ENCODE results near the gene EIF2A. TPM values are rescaled to one million over a fixed set of nuclear protein-coding genes. Genes with fewer than 3 reads are reported as not detected.

The EIF2A gene
- total and polyA plus RNA-seq, 2 of the 13 experiments (the other 11 are each of a cell fraction or from before 2014, with no cell fraction given), result 124 to 139 TPM

DNA sequence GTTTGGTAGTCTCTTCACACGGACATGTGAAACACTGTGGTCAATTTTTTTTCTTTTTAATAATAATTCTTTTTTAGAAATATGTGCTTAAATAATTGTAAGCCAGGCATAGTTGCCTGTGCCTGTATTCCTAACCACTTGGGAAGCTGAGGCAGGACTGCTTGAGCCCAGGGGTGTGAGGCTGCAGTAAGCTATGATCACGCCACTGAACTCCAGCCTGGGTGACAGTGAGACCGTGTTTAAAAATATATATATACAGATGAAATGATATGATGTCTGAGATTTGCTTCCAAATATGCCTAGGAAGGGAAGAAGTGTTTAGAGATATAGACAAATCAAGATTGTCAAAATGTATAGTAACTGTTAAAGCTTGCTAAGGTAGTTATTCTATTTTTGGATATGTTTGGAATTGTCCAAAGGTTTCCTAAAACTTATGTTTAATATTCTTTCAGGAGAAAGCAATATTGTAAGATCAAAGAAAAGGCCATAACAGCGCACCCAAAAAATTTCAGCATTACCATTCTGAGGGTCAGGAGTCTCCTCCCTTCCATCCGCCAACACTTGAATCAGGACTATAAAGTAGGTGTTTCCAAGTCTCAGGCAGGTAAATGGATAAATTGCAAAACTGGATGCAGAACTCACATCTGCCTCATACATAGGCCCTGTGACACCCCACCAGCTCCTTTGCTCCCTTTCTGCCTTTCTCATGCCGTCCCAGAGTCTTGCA lies 56.0 kb downstream of the EIF2A start (continued):
- TF ChIP-seq TCF7 (IDR thresholded peaks at IDR 0.05; ENCODE audit: low read depth) (no peak), TCF12 (IDR thresholded peaks at IDR 0.05) (no peak), TCF12 (CRISPR knock-in tag; IDR thresholded peaks at IDR 0.05) (no peak), TBX2 (CRISPR knock-in tag; IDR thresholded peaks at IDR 0.05; ENCODE audit: borderline replicate concordance) (no peak), ZZZ3 (CRISPR knock-in tag; IDR thresholded peaks at IDR 0.05; ENCODE audit: borderline replicate concordance) (no peak), GATAD2A (CRISPR knock-in tag; IDR thresholded peaks at IDR 0.05) (no peak), DNMT1 (CRISPR knock-in tag; IDR thresholded peaks at IDR 0.05) (no peak), GABPA (IDR thresholded peaks at IDR 0.05; ENCODE audit: low read depth, low read length) (no peak), GABPA (CRISPR knock-in tag; IDR thresholded peaks at IDR 0.05; ENCODE audit: low read depth) (peak; percentile 53; the same call in 1 of the 2 replicates)
- TF ChIP-seq, protein P1, sequence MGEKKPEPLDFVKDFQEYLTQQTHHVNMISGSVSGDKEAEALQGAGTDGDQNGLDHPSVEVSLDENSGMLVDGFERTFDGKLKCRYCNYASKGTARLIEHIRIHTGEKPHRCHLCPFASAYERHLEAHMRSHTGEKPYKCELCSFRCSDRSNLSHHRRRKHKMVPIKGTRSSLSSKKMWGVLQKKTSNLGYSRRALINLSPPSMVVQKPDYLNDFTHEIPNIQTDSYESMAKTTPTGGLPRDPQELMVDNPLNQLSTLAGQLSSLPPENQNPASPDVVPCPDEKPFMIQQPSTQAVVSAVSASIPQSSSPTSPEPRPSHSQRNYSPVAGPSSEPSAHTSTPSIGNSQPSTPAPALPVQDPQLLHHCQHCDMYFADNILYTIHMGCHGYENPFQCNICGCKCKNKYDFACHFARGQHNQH (CRISPR knock-in tag; IDR thresholded peaks at IDR 0.05), result no peak
- TF ChIP-seq, protein P2, sequence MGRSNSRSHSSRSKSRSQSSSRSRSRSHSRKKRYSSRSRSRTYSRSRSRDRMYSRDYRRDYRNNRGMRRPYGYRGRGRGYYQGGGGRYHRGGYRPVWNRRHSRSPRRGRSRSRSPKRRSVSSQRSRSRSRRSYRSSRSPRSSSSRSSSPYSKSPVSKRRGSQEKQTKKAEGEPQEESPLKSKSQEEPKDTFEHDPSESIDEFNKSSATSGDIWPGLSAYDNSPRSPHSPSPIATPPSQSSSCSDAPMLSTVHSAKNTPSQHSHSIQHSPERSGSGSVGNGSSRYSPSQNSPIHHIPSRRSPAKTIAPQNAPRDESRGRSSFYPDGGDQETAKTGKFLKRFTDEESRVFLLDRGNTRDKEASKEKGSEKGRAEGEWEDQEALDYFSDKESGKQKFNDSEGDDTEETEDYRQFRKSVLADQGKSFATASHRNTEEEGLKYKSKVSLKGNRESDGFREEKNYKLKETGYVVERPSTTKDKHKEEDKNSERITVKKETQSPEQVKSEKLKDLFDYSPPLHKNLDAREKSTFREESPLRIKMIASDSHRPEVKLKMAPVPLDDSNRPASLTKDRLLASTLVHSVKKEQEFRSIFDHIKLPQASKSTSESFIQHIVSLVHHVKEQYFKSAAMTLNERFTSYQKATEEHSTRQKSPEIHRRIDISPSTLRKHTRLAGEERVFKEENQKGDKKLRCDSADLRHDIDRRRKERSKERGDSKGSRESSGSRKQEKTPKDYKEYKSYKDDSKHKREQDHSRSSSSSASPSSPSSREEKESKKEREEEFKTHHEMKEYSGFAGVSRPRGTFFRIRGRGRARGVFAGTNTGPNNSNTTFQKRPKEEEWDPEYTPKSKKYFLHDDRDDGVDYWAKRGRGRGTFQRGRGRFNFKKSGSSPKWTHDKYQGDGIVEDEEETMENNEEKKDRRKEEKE (IDR thresholded peaks at IDR 0.05), result no peak
- TF ChIP-seq, protein P3, sequence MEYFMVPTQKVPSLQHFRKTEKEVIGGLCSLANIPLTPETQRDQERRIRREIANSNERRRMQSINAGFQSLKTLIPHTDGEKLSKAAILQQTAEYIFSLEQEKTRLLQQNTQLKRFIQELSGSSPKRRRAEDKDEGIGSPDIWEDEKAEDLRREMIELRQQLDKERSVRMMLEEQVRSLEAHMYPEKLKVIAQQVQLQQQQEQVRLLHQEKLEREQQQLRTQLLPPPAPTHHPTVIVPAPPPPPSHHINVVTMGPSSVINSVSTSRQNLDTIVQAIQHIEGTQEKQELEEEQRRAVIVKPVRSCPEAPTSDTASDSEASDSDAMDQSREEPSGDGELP (IDR thresholded peaks at IDR 0.05; ENCODE audit: borderline replicate concordance, low read depth), result no peak
- TF ChIP-seq, protein P4, sequence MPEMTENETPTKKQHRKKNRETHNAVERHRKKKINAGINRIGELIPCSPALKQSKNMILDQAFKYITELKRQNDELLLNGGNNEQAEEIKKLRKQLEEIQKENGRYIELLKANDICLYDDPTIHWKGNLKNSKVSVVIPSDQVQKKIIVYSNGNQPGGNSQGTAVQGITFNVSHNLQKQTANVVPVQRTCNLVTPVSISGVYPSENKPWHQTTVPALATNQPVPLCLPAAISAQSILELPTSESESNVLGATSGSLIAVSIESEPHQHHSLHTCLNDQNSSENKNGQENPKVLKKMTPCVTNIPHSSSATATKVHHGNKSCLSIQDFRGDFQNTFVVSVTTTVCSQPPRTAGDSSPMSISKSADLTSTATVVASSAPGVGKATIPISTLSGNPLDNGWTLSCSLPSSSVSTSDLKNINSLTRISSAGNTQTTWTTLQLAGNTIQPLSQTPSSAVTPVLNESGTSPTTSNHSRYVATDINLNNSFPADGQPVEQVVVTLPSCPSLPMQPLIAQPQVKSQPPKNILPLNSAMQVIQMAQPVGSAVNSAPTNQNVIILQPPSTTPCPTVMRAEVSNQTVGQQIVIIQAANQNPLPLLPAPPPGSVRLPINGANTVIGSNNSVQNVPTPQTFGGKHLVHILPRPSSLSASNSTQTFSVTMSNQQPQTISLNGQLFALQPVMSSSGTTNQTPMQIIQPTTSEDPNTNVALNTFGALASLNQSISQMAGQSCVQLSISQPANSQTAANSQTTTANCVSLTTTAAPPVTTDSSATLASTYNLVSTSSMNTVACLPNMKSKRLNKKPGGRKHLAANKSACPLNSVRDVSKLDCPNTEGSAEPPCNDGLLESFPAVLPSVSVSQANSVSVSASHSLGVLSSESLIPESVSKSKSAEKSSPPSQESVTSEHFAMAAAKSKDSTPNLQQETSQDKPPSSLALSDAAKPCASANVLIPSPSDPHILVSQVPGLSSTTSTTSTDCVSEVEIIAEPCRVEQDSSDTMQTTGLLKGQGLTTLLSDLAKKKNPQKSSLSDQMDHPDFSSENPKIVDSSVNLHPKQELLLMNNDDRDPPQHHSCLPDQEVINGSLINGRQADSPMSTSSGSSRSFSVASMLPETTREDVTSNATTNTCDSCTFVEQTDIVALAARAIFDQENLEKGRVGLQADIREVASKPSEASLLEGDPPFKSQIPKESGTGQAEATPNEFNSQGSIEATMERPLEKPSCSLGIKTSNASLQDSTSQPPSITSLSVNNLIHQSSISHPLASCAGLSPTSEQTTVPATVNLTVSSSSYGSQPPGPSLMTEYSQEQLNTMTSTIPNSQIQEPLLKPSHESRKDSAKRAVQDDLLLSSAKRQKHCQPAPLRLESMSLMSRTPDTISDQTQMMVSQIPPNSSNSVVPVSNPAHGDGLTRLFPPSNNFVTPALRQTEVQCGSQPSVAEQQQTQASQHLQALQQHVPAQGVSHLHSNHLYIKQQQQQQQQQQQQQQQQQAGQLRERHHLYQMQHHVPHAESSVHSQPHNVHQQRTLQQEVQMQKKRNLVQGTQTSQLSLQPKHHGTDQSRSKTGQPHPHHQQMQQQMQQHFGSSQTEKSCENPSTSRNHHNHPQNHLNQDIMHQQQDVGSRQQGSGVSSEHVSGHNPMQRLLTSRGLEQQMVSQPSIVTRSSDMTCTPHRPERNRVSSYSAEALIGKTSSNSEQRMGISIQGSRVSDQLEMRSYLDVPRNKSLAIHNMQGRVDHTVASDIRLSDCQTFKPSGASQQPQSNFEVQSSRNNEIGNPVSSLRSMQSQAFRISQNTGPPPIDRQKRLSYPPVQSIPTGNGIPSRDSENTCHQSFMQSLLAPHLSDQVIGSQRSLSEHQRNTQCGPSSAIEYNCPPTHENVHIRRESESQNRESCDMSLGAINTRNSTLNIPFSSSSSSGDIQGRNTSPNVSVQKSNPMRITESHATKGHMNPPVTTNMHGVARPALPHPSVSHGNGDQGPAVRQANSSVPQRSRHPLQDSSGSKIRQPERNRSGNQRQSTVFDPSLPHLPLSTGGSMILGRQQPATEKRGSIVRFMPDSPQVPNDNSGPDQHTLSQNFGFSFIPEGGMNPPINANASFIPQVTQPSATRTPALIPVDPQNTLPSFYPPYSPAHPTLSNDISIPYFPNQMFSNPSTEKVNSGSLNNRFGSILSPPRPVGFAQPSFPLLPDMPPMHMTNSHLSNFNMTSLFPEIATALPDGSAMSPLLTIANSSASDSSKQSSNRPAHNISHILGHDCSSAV (CRISPR knock-in tag; IDR thresholded peaks at IDR 0.05; ENCODE audit: borderline replicate concordance), result 0 out of 2 replicates have a peak, but pooled peaks have one; percentile 2
- TF ChIP-seq, protein P5, sequence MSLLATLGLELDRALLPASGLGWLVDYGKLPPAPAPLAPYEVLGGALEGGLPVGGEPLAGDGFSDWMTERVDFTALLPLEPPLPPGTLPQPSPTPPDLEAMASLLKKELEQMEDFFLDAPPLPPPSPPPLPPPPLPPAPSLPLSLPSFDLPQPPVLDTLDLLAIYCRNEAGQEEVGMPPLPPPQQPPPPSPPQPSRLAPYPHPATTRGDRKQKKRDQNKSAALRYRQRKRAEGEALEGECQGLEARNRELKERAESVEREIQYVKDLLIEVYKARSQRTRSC (CRISPR knock-in tag; IDR thresholded peaks at IDR 0.05; ENCODE audit: low read depth), result no peak
